ENCODE measurements around the gene FAM174C.
"Not testable (repeated sequence)": the region's sequence is repeated elsewhere in the genome, so short reads cannot be mapped to it uniquely, and the experiment has no call there.

The FAM174C gene

DNA sequence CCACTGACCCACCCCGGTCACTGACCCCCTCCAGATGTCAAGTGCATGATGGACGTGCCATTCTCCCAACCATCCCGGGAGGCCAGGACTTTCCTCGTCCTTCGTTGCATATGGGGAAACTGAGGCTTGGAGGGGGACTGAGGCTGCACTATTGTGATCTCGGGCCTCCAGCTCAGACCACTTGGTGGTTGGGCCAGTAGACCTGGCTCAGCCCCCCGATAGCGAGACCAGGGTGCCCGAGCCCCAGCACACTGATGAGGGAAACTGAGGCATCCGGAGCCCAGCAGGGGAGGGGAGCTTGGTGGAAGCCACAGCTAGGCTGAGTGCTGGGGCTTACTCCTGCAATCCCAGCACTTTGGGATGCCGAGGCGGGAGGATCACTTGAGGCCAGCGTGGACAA, 20.7 kb downstream of the FAM174C start:
- no peak for DNase-seq (ENCODE audit: extremely low read depth in 1 of 2, low read depth in 1 of 2)

DNA sequence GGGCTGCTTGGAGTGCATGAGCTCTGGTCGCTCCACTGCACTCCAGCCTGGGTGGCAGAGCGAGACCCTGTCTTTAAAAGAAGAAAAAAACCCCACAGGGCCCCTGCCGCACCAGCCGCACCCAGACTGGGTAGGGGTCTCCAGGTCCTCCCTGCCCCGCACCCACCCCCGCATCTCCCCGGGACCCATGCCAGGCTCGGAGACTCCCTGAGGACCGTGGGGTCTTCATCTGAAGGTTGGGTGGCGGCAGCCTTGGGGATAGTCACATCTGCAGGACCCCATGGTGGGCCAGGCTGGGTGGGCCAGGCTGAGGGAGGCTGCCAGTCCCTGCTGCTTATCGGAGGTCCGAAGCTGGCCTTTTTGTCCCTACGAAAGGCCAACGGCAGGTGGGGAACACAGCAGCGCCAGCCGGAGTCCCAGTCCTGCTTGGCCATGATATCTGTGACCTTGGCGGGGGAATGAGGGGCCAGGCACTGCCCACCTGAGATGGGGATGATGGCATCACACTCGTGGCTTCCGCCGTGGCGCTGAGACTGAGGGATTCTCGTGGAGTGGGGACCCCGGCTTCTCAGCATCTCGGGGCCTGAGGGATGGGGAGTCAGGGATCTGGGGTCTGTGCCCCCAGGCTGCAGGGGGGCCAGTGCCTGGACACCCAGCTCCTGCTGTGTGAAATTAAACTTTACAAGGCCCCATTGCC, 21.4 kb downstream of the FAM174C start:
- DNase-seq (ENCODE audit: extremely low read depth in 1 of 2, low read depth in 1 of 2) = no peak

DNA sequence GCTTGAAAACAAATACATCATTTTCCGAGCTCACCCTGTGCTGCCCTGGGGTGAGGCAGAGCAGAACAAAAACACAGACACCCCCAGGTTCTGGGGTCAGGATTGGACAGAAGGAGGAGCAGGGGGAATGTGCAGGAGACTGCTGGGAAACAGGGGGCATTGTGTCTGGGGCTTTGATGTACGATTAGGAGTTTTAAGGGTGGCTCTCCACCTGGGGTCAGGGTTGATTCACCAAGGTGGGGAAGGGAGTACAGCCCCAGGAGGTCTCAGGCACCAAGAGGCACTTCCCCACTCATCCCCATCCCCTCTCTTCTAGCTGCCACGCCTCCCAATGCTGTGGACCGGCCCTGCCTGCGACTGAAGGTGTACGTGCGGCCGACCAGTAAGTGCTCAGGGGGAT, 22.9 kb downstream of the FAM174C start:
- no peak for DNase-seq (ENCODE audit: extremely low read depth in 1 of 2, low read depth in 1 of 2)

DNA sequence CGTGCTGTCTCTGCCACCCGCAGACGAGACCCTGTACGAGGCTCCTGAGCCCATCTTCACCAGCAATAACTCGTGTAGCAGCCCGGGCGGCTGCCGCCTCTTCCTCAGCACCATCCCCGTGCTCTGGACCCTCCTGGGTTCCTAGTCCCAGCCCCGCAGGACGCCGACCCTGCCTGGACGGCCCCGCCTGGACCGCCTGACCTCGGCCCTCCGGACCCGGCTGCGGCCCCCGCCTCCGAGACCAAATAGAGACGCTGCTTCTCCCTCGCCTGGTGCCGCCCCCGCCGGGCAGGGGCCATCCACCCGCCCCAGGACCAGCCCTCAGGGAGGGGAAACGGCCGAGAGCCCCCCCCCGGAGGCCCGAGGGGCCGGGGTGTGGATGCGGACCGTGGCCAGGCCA, 24.5 kb downstream of the FAM174C start:
- no peak for DNase-seq (ENCODE audit: extremely low read depth in 1 of 2, low read depth in 1 of 2)

DNA sequence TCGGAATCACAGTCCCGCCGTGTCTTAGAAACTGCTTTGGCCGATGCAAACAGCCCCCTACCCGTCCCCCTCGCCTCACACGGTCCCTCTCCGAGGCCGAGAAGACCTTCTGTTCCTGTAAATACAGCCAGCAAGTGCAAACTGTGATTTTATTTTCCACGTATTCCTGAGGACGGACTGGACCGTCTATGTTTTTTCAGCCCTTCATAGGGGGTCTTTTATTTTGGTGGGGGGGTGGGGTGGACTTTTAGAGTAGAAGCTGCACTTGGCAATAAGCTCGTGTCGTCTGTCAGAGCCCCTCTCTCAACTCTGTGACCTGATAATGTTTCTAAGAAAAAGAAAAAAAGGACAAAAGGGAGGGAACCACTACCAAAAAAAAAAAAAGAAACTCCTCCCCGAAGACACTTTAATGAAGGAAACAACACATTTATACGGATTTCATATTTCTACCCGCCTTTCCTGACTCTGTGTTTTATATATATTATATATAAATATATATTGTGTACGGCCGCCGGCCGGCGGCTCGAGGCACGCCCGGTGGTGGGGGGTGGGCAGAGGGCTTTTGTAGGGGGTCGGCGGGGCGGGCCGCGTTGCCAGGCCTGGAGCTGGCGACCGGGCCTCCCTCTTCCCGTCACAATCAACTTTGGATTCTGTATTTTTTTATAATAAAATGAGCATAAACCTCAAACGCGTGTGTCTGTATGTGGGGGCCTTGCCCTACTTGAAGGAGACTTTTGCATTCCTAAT, 25.6 kb downstream of the FAM174C start:
- DNase-seq (ENCODE audit: extremely low read depth in 1 of 2, low read depth in 1 of 2) = no peak

DNA sequence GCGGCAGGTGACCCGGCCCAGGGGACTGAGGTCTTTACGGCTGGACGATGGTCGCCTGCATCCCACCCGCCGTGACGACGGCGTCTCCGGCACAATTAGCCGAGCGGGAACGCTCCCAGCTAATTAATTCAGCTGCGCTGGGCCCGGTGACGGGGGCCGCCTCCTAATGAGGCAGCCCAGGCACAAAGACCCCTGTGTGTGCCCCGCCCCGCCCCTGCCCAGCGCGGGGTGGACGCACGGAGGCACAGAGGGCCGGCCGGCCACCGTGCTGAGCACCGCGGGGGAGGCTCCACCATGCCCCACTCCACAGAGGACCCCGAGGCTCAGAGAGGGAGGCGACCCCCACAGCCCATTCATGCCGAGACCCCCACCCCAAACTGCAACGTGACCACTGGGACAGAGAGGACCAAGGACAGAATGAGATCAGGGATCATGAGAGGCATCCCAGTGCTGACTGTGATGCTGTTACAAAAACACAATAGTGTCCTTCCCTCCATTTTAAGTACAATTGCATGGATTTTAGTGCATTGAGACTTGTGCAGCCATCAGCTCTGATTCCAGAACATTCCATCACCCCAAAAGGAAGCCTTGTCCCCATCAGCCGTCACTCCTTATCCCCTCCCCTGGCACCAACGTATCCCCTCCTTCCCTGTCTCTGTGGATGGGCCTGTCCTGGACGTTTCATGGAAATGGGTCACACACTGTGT, 27.4 kb downstream of the FAM174C start:
- no peak for DNase-seq (ENCODE audit: extremely low read depth in 1 of 2, low read depth in 1 of 2)

DNA sequence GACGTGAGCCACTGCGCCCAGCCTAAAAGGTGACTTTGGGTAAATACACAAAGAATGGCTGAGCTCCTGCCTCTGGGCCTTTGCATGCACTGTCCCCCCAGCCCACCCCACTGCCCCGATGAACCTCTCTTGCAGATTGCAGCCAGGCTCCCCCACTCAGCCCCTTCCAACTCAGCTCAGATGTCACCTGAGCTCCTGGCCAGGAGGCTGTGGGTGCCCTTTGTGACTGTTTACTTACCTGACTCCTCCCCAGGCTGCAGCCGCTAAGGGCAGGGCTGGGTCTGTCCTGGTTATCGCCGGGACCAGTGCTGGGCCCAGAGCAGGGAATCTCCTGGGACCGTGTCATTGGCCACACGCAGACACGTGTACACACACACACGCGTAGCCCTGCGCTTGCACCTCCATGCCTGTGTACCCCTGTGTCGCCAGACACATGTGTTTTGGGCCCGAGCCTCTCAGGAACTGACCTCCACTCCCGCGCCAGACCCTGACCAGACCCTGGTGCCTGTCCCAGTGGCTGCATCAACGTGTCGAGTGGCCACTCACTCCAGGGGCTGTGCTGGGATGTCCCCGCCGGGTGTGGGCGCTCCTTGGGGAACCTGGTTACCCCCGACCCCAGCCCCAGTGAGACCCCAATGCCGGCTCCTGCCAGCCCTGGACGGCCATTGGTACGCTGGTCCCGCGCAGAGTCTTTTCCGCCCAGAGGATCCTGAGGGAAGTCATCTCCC, 29.0 kb downstream of the FAM174C start:
- no peak for DNase-seq (ENCODE audit: extremely low read depth in 1 of 2, low read depth in 1 of 2)

DNA sequence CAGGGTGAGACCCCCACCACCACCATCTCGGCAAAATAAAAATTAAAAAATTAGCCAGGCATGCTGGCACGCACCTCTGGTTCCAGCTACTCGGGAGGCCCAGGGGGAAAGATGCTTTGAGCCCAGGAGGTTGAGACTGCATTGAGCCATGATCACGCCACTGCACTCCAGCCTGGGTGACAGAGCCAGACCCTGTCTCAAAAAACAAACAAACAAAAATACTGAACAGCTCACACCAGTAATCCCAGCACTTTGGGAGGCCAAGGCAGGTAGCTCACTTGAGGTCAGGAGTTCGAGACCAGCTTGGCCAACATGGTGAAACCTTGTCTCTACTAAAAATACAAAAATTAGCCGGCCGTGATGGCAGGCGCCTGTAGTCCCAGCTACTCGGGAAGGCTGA, 30.0 kb downstream of the FAM174C start:
- DNase-seq (ENCODE audit: extremely low read depth in 1 of 2, low read depth in 1 of 2) = not testable (repeated sequence)

DNA sequence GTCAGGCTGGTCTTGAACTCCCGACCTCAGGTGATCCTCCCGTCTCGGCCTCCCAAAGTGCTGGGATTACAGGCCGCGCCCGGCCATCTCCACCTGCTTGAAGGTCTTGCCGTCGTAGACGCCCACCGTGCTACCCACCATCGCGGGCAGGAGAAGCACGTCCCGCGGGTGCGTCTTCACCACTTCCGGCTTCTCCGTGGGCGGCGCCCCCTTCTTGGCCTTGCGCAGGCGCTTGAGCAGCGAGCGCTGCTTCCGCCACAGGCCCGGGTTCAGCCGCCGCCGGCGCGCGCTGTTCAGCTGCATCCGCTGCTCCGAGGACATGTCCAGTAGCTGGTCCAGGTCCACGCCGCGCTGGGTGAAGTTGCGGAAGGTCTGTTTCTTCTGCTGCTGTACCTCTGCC, 32.0 kb downstream of the FAM174C start:
- DNase-seq (ENCODE audit: extremely low read depth in 1 of 2, low read depth in 1 of 2) = no peak

DNA sequence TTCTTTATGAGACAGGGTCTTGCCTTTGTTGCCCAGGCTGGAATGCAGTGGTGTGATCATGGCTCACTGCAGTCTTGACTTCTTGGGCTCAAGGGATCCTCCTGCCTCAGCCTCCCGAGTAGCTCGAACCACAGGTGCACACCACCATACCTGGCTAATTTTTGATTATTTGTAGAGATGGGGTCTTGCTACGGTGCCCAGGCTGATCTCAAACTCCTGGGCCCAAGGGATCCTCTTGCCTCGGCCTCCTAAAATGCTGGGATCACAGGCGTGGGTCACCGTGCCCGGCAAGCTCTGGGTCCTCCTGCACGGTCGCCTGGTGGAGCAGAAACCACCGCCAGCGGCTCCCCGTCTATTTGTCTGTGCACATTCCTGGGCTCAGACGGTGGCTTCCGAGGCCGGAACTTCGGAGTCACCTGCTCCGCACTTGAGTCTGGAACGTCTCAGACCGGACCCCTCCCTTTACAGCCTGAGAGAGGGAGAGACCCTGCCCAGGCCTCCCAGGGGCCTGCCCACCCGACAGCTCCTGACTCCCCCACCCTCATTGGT, 32.5 kb downstream of the FAM174C start:
- no peak for DNase-seq (ENCODE audit: extremely low read depth in 1 of 2, low read depth in 1 of 2)

DNA sequence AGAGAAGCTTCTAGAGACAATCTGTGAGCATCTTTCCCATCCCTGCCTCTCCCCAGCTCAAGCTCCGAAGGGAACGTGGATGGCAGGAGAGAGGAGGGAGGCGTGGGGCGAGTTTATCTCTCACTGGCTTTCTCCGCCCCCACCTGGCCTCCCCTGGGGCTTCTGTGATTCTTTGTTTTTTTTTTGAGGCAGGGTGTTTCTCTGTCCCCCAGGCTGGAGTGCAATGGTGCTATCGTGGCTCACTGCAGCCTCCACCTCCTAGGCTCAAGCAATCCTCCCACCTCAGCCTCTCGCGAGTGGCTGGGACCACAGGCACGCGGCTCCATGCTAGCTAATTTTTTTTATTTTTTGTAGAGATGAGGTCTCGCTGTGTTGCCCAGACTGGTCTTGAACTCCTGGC, 33.4 kb downstream of the FAM174C start:
- no peak for DNase-seq (ENCODE audit: extremely low read depth in 1 of 2, low read depth in 1 of 2)

DNA sequence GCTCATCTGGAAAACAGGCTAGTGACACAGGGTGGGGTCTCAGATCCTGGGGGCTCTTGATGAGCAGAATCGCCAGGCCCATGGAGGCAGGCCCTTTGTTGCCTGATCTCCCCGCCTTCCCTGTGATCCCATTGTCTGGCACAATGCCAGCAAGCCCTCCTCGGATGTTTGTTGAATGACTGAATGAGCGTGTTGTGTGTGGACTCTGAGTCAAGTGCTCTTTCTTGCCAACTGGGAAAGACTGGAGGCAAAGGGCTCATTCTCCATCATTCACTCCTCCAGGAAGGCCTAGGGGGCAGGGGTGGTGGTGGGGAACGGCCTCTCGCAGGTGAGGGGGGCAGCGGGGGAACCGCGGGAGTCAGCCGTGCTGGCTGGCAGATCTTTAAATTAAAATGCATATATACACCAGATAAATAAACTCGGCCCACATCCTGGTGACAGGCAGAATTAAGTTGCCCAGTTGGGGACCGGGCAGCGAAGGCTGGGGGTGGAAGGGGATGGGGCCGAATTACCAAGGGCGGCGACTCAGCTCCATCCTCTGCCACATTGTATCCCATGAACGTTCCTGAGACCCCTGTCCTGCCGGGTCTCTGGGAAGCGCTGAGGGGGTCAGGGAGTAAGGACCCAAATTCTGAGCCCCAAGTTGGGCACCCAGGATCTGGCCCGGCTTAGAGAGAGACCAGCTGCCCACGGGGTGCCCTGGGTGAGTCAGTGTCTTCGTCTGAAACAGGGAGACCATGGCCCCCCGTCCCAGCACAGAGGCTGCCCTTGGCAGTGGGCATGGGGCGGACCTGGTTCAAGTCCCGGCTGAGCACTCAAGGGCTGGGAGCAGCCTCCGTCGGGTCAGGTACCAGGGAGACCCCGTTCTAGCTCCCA, 34.9 kb downstream of the FAM174C start:
- DNase-seq (ENCODE audit: extremely low read depth in 1 of 2, low read depth in 1 of 2) = no peak

DNA sequence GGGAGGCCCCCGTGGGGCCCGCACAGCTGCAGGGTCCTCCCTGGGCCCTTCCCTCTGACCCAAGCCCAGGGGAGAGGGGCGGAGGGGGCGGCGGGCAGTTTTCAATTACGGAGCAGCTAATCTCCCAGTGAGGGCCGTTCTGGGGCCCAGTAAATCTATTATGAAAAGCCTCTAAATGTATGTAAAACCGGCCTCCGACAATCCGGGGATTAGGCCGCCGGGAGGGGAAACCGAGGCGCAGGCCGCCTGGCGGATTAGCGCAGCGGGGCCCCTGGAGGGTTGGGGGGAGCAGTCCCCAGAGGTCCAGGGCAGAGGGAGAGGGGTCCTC, 35.5 kb downstream of the FAM174C start:
- DNase-seq (ENCODE audit: extremely low read depth in 1 of 2, low read depth in 1 of 2) = no peak

DNA sequence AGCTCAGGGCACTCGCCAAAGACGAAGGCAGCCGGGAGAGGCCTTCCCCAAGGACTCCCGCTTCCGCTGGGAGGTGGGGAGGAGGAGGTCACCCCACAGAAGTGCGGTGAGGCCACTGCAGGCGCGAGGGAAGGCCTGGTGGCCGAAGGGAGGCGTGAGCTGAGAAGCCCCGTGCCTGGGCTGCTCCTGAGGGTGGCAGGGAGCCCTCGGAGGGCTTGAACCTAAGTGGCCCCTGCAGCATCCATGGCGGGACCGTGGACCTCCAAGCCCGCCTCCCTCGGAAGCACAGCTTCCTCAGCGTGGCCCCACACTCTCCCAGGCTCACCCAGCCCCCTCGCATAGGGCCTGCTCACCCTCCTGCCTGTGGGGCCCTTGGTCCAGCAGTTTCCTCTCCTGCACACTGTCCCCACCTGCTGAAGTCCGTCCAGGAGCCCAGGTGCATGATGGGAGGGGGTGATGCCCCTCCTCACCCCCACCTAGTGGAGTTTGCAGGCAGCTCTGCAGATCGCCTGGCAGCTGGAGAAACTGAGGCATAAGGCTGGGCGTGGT, 36.3 kb downstream of the FAM174C start:
- DNase-seq (ENCODE audit: extremely low read depth in 1 of 2, low read depth in 1 of 2) = no peak

DNA sequence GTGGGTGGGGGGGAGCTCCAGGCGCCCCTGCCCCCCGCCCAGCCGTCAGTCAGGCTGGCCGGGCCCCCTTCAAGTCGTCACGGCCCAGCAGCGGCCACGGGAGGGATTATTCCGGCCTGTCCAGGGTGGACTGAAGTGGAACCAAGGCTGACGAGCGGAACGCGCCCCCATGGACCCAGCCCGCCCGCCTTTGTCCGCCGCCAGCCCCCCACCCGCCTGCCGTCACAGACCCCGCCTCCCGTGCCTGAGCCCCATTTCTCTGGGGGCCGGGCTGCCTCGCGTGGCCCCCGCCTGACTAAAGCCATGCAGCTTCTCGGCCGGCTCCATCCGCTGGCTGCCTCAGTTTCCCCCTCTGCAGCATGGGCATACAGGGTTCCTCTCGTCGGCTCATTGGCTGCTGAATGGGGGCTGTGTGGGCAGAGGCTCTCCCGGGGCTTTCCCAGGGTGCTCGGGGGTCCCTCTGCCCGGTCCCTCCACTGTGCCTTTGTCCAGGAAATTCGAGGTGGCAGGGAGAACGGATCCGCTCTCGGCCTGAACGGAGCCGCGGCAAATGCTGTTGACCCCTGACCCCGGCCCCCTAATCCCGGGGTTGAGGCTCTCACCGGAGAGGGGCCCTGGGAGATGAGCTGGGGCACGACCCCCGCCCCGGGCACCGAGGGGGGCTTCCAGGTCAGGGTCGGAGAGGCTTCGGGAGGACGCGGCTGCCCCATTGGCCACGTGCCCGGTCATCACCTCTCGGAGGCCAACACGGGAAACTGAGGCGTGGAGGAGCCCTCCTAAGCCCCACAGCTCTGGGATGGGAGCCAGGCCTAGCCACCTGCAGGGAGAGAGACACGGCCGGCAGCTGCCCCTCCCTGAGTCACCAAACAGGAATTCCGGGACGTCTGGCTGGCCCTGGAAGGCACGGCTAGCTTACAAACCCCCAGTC, 37.7 kb downstream of the FAM174C start:
- no peak for DNase-seq (ENCODE audit: extremely low read depth in 1 of 2, low read depth in 1 of 2)

DNA sequence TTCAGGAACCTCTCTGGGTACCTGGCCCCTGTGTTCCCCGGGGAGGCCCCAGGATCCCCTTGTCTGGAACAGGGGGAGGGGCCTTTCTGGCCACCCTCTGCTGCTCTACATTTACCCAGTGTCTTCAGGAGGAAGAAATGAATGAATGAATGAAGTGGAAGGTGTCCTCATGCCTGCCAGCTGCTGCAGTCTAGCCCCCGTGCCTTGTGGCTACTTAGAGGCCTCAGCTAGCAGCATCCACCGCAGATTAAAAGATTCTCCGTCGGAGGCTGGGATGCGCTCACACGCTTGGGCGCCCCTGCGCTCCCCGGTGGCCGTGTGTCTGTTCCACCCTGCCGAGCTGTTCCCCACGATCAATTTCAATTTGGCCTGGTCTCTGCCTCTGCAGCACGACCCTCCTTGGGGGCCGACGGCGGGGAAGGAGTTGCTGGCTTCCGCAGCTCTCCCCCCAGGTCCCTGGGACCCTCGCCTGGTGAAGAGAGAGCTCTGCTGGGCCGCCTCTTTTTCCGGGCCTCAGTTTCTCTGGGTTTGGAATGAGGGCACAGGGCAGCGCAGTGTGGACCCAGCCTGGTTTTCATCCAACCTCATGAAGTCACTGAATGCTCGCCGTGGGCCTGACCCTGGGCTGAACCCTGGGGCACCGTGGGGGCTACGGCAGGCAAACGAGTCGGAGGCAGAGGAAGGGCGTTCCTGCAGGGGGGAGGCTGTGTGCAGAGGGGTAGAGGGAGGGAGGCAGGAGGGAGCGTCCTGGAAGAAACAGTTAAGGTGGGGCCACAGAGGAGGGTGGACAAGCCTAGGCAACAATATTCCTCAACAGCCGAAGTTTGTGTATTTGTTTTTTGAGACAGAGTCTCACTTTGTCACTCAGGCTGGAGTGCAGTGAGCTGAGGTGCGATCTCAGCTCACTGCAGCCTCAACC, 38.6 kb downstream of the FAM174C start:
- DNase-seq (ENCODE audit: extremely low read depth in 1 of 2, low read depth in 1 of 2) = no peak

DNA sequence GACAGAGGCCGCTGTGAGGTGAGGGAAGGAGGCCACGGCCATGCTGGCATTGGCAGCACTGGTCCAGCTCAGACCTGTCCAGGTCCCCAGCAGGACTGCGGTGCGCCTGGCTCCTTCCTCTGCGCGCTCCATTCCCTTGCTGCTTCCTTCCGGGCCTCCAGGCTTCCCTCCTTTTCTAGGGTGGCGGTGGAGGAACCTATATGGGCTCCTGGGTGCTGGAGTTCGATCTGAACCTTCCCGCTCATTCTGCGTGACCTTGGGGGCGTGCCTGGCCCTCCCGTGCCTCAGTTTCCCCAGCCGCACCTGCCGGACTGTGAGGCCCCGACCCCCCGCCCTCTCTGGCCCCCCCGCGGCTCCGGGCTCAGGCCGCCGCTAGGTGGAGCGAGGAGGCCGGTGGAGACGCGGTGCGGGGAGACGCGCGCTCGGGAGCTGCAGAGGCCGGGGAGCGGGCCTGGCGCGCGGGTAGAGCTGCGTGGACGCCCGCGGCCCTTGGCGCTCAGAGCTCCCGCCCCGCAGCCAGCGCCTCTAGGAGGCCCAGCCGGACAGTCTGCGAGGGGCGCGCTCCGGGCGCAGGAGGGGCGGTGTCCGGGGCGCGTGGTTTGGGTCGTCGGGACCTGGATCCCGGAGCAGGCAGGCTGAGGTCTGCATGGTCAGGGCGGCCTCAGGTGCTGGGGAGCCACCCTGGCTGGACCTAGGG, 40.3 kb downstream of the FAM174C start:
- DNase-seq (ENCODE audit: extremely low read depth in 1 of 2, low read depth in 1 of 2) = no peak

Measured in stimulated activated CD8-positive, alpha-beta memory T cell treated with anti-CD3 and anti-CD28 coated beads, Interleukin-7, amount 100 ng/mL, for 48 hours (primary cell).